Stimulated activated CD4-positive, alpha-beta T cell treated with anti-CD3 and anti-CD28 coated beads, TNF-alpha, amount 100 ng/mL, for 1 hour (primary cell): ENCODE data around the gene SFPQ.
"Not testable (repeated sequence)": the region's sequence is repeated elsewhere in the genome, so short reads cannot be mapped to it uniquely, and the experiment has no call there.

Experiments
- DNase-seq, 3 donors: peaks; one replicate each; pipeline ENCODE4 v3.0.0-alpha.2; 2020; ENCODE audit warnings: low read depth in 3 of 3, low spot score in 1 of 3

SFPQ gene

DNA sequence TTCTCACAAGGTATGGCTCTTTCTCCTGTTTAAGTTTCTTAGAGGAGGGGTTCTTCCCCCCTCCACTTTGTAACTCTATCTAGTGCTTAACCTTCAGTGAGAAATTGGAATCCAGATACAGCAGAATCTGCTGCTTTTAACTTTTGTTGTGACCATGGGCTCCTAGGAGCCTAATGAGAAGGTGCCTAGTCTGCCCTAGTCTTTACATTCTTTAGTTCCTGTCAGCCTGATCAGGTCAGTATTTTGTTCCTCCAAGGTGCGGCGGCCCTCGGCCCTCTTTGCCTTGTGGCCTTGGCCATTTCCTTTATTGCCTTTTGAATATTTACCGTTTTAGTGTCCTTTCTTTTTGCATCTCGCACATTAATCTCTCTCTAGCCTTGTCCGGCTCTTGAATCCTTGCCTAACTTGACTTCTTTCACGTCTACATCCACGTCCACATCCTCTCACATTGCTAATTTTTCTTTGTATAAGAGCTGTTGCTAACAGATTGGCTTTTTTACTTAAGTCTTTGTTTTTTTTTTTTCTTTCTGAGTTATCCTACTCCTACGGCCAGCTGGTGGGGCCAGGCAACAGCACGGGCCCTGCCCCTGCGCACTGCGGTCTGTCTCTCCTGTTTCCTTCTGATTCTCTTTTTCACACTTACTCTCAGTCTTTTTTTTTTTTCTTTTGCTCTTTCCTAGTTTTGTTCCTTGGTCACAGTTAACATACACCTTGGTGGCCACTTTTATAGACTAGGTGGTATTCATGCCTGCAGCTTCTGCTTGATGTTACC is 49.0 kb downstream of the SFPQ start:
- no peak for DNase-seq

DNA sequence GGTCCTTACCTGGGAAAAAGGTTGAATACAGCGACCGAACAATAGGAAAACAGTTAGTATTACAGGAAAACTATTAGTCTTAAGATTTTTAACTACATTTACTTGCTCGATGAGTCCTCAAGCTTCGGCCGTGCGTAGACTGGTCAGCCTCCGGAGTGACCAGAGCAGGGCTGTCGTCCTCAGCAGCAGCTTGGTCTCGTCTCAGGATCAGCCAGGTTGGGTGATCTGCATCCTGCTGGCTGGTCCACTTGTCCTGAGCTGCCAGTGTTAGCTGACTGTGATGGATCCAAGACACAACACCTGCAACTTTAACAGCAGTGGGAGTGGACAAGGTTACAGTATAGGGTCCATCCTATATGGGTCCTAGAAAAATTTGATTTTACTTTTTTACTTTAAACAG is 50.2 kb downstream of the SFPQ start:
- not testable (repeated sequence) for DNase-seq

DNA sequence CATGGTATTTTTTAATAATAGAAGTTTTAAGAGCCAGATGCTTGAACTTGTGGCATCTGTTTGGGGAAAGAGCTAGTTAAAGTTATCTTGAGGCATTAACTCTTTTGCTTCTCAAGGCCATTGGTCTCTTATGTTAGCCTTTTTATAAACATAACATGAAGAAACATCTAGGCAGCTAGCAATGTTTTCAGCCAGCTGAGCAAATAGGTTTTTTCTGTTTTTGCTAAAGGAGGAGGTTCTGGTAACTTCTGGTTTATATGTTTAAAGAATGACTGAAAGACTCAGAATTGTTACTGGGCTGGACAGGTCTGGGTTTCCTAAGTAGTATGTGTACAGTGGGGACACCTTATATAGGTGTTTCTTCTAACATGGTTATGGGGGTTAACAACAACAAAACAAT is 50.7 kb downstream of the SFPQ start:
- not testable (repeated sequence) for DNase-seq

DNA sequence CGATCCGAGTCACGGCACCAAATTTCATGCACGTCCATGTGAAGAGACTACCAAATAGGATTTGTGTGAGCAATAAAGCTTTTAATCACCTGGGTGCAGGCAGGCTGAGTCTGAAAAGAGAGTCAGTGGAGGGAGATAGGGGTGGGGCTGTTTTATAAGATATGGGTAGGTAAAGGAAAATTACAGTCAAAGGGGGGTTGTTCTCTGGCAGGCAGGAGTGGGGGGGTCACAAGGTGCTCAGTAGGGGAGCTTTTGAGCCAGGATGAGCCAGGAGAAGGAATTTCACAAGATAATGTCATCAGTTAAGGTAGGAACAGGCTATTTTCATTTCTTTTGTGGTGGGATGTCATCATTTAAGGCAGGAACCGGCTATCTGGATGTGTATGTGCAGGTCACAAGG is 55.4 kb downstream of the SFPQ start:
- DNase-seq: not testable (repeated sequence)

DNA sequence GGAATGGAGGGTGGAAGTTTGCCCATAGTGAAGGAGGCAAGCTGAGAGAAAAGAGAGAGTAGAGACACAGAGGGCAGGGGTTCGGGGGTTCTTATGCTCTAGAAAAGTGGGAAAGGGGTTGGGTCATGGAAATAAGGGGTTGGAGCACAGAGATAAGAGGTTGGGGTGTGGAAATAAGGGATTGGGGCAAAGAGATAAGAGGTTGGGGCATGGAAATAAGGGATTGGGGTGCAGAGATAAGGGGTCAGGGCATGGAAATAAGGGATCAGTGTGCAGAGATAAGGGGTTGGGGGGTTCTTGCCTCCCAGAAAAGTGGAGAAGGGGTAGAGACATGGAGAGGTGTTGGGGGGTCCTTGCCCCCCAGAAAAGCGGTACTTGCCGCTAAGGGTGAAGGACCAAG is 56.2 kb downstream of the SFPQ start:
- no peak for DNase-seq
